IMR-90 (cell line): Measurements from ENCODE around the gene DNAJC4. TPM values are rescaled to one million over a fixed set of nuclear protein-coding genes. Genes with fewer than 3 reads are reported as not detected.
A peak's percentile ranks its signal among the peaks of the same experiment; 100 is the strongest.

Source experiments
- ATAC-seq: fragments of 200-7000 bp; cut with Tn5 transposase; 2 replicates; pipeline ENCODE4 v1.9.1; 2020; ENCODE audit warnings: low read depth, mild to moderate bottlenecking, moderate library complexity
- BruUV-seq: library from RNA; stranded (reverse); fragments of 400-500 nt; replicated peaks from 2 replicates; lab custom pipeline; 2021; lab: Mats Ljungman, UMichigan
- CTCF ChIA-PET: fragments of 300-600 bp; formaldehyde crosslinking; extraction: SDS; loops from one replicate; lab custom pipeline; 2021; ENCODE audit warnings: antibody characterized with exemption; lab: Yijun Ruan, JAX
- POLR2A ChIA-PET: fragments of 300-600 bp; sonication (Branson Sonifier 250); formaldehyde crosslinking; loops from one replicate; lab custom pipeline; 2022; ENCODE audit warnings: antibody characterized with exemption; ENCODE audit not compliant: unreplicated experiment; lab: Charles Lee
- DNase-seq: peaks from one replicate; pipeline ENCODE4 v3.0.0; 2013
- H2AFZ ChIP-seq: replicated peaks from 2 replicates; pipeline ENCODE3; 2013; ENCODE audit warnings: low read length, mild to moderate bottlenecking; ENCODE audit not compliant: poor library complexity
- H2AK5ac ChIP-seq: 2 replicates; pipeline ENCODE4 v1.6.1; 2013; ENCODE audit warnings: low read depth, low read length, inconsistent platforms
- H2AK9ac ChIP-seq: replicated peaks from 2 replicates; pipeline ENCODE3; 2013; ENCODE audit warnings: mild to moderate bottlenecking, low read depth, low read length, moderate library complexity; ENCODE audit not compliant: poor library complexity
- H2BK120ac ChIP-seq: 2 replicates; pipeline ENCODE4 v1.6.1; 2013; ENCODE audit warnings: low read depth, low read length, inconsistent platforms
- H2BK15ac ChIP-seq: 3 replicates; pipeline ENCODE4 v1.6.1; 2013; ENCODE audit warnings: low read depth, low read length, inconsistent platforms
- H2BK20ac ChIP-seq: 2 replicates; pipeline ENCODE4 v1.6.1; 2013; ENCODE audit warnings: low read depth, mild to moderate bottlenecking, inconsistent platforms, low read length, moderate library complexity
- H2BK5ac ChIP-seq: 2 replicates; pipeline ENCODE4 v1.6.1; 2013; ENCODE audit warnings: mild to moderate bottlenecking, low read depth, low read length, inconsistent platforms; ENCODE audit not compliant: poor library complexity, severe bottlenecking
- H3K14ac ChIP-seq: replicated peaks from 2 replicates; pipeline ENCODE4 v1.6.1; 2013; ENCODE audit warnings: low read depth, low read length, inconsistent platforms
- H3K18ac ChIP-seq: 2 replicates; pipeline ENCODE4 v1.6.1; 2013; ENCODE audit warnings: low read depth, low read length, control low read depth
- H3K23ac ChIP-seq: 2 replicates; pipeline ENCODE4 v1.6.1; 2013; ENCODE audit warnings: low read depth, low read length, inconsistent platforms
- H3K27ac ChIP-seq: 2 replicates; pipeline ENCODE4 v1.5.1; 2013; ENCODE audit warnings: mild to moderate bottlenecking, control low read depth, low read length; ENCODE audit not compliant: insufficient read depth
- H3K27me3 ChIP-seq: 2 replicates; pipeline ENCODE4 v1.6.1; 2013; ENCODE audit warnings: low read length; ENCODE audit not compliant: control insufficient read depth, insufficient read depth
- H3K36me3 ChIP-seq: 2 replicates; pipeline ENCODE4 v1.6.1; 2013; ENCODE audit warnings: low read length, mixed read lengths; ENCODE audit not compliant: control insufficient read depth, insufficient read depth
- H3K4ac ChIP-seq: 2 replicates; pipeline ENCODE4 v1.6.1; 2013; ENCODE audit warnings: low read depth, low read length, inconsistent platforms
- H3K4me1 ChIP-seq: 2 replicates; pipeline ENCODE4 v1.6.1; 2013; ENCODE audit warnings: low read length, mixed read lengths; ENCODE audit not compliant: control insufficient read depth, insufficient read depth
- H3K4me2 ChIP-seq: 2 replicates; pipeline ENCODE4 v1.6.1; 2013; ENCODE audit warnings: low read depth, mild to moderate bottlenecking, control low read depth, low read length, moderate library complexity
- H3K4me3 ChIP-seq: 2 replicates; pipeline ENCODE4 v1.5.1; 2013; ENCODE audit warnings: low read depth, mild to moderate bottlenecking, control low read depth, low read length, moderate library complexity; ENCODE audit not compliant: insufficient read depth
- H3K56ac ChIP-seq: 2 replicates; pipeline ENCODE4 v1.6.1; 2013; ENCODE audit warnings: low read length, inconsistent platforms; ENCODE audit not compliant: insufficient read depth; ENCODE audit errors: extremely low read depth
- H3K79me1 ChIP-seq, 2 experiments: 2 replicates each; pipeline ENCODE4 v1.6.1; 2013; ENCODE audit warnings: low read length in 2 of 2, inconsistent platforms in 1 of 2, low read depth in 1 of 2
- H3K9ac ChIP-seq: 2 replicates; pipeline ENCODE4 v1.6.1; 2013; ENCODE audit warnings: low read depth, low read length, control low read depth
- H3K9me1 ChIP-seq: 2 replicates; pipeline ENCODE4 v1.6.1; 2013; ENCODE audit warnings: low read length, inconsistent platforms; ENCODE audit not compliant: insufficient read depth
- H3K9me3 ChIP-seq: 2 replicates; pipeline ENCODE4 v1.6.1; 2013; ENCODE audit warnings: low read length; ENCODE audit not compliant: control insufficient read depth, insufficient read depth
- H4K20me1 ChIP-seq: 2 replicates; pipeline ENCODE4 v1.6.1; 2013; ENCODE audit warnings: low read length, inconsistent platforms; ENCODE audit not compliant: insufficient read depth
- H4K5ac ChIP-seq: 2 replicates; pipeline ENCODE4 v1.6.1; 2013; ENCODE audit warnings: mild to moderate bottlenecking, low read depth, low read length, control low read depth
- H4K8ac ChIP-seq, 2 experiments: 2 replicates each; pipeline ENCODE4 v1.6.1; 2013; ENCODE audit warnings: low read depth in 2 of 2, low read length in 2 of 2, control low read depth in 1 of 2, inconsistent platforms in 1 of 2
- H4K91ac ChIP-seq: 2 replicates; pipeline ENCODE4 v1.6.1; 2013; ENCODE audit warnings: low read depth, low read length, inconsistent platforms; ENCODE audit not compliant: insufficient read depth
- MAFK ChIP-seq: IDR thresholded peaks from 2 replicates; pipeline ENCODE4 v1.6.1; 2012; ENCODE audit warnings: low read depth, low read length, improper control_type of control experiment
- RAD21 ChIP-seq: IDR thresholded peaks from 2 replicates; pipeline ENCODE4 v1.6.1; 2012; ENCODE audit warnings: low read length, improper control_type of control experiment
- RCOR1 ChIP-seq: IDR thresholded peaks from 2 replicates; pipeline ENCODE4 v1.6.1; 2012; ENCODE audit warnings: mild to moderate bottlenecking, low read length, improper control_type of control experiment; ENCODE audit not compliant: insufficient replicate concordance
- RFX5 ChIP-seq: IDR thresholded peaks from 2 replicates; pipeline ENCODE4 v1.8.0; 2012; ENCODE audit warnings: low read depth, mild to moderate bottlenecking, low read length, moderate library complexity
- WGBS, 2 experiments: methylation state at CpG; one replicate each; pipeline versions ENCODE4 v1.1.5 to v1.1.7; 2013; ENCODE audit warnings: missing lambda C conversion rate in 2 of 2; ENCODE audit not compliant: insufficient read length in 1 of 2; ENCODE audit errors: extremely low coverage in 2 of 2; 5-methylcytosine and 5-hydroxymethylcytosine counted together
- dilution Hi-C: fragments of 300-500 bp; cut with HindIII; formaldehyde crosslinking; loops from one replicate; pipeline ENCODE4 v1.14.3; 2018; ENCODE audit warnings: low sequenced_read_pairs; ENCODE audit not compliant: unreplicated experiment
- in situ Hi-C: fragments of 300-500 bp; cut with MboI; formaldehyde crosslinking; loops from 3 replicates; pipeline ENCODE4 v1.14.3; 2019; ENCODE audit warnings: low sequenced_read_pairs, inconsistent platforms, mixed read lengths
- intact Hi-C: fragments of 100-400 bp; cut with micrococcal nuclease; formaldehyde crosslinking; loops from 2 replicates; pipeline ENCODE4 v1.10.0; 2022
- polyA plus RNA-seq, 3 experiments: library from polyadenylated mRNA; depleted of rRNA; stranded (reverse); fragments of >200 nt; gene quantifications; 2 replicates each; pipeline ENCODE4 v1.2.3, GENCODE V29; 2012; ENCODE audit warnings: low replicate concordance in 1 of 3
- total RNA-seq: library from RNA; depleted of rRNA; stranded (reverse); fragments of >200 nt; gene quantifications from 2 replicates; pipeline ENCODE4 v1.2.3, GENCODE V29; 2012

Gene DNAJC4
- total and polyA plus RNA-seq, 2 of the 4 experiments (the other 2 are of a cell fraction) = 2.2 to 22.8 TPM

DNA sequence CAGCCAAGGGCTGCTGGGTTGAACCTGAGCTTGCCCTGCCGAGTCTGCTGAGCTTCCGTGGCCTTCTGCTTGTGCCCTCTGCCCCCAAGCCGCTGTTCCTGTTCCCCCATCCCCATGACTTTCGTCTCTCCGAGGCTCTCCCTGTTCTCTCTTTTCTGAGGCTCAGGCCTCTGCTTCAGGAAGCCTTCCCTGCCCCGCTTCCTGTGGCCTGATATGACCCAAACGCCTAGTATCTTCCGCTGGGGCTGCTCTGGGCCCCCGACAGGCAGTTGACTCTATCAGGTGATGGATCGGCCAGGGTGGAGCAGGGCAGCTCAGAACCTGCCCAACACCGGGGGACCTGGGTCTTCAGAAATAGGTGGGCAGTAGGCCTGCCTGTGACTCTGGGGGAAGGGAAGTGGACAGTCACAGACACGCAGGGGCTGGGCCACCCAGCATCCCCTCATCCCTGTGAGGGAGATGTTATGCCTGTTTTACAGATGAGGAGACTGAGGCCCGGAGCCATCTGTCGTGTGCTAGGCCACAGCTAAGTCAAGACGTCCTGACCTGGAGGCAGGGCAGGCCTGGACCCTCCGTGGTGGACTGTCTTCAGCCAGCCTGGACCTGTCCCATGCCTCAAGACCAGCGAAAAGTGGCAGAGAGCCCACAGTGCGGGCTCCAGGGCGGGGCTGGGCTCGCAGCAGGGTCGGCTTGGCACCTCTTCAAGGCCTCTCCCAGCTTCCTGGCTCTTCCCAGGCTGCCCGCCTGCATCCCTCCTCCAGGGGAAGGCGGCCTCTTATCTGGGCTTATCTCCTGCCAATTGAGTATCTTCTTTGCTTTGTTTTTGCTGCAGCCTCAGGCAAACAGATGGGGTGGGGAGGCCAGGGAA lies 37.9 kb downstream of the DNAJC4 start:
- BruUV-seq = no TSS peak
- peak overlapping the region; percentile 77 to 96 for H4K8ac ChIP-seq
- DNase-seq (peak; percentile 48), ATAC-seq (peak; percentile 0)
- peak overlapping the region; percentile 82; the same call in 1 of the 2 replicates for H3K56ac ChIP-seq
- peak overlapping the region; percentile 61 for H2BK5ac ChIP-seq
- peak overlapping the region; percentile 94; the same call in 1 of the 2 replicates for H4K91ac ChIP-seq
- intact Hi-C loops = no loop called here
- peak overlapping the region; percentile 94 for H2AK5ac ChIP-seq
- H3K9ac ChIP-seq = peak overlapping the region; percentile 75
- peak overlapping the region; percentile 67; the same call in 1 of the 2 replicates for H2BK120ac ChIP-seq
- peaks cover 5% of the 10 kb centered on the region; the same call in 1 of the 2 replicates for H3K9me1 ChIP-seq
- dilution Hi-C loops = no loop called here
- H3K14ac ChIP-seq = peak overlapping the region; percentile 87
- in situ Hi-C loops = no loop called here
- peak overlapping the region; percentile 73 for H3K4me2 ChIP-seq
- 67% methylated on average over 13 of the region's 23 CpGs; no CpG with 5 or more reads in 1 of the 2 experiments for WGBS, 2 experiments
- peak overlapping the region; percentile 56; the same call in 1 of the 2 replicates for H3K4me3 ChIP-seq
- CTCF ChIA-PET = interaction anchor here (1.5 kb wide), 1 partner anchor 9 kb away, joined by 3 read pairs; no protein-coding TSS in a partner anchor
- peak overlapping the region; percentile 73 for H3K23ac ChIP-seq
- peaks cover 14% of the 10 kb centered on the region for H3K4me1 ChIP-seq
- 0 out of 3 replicates have a peak overlapping the region, but pooled peaks have one; percentile 39 for H2BK15ac ChIP-seq
- H2AK9ac ChIP-seq = peak overlapping the region; percentile 90
- H4K5ac ChIP-seq = peak overlapping the region; percentile 51
- no peaks in the 10 kb centered on the region for H3K9me3 ChIP-seq
- no peaks in the 10 kb centered on the region for H3K27me3 ChIP-seq
- H3K4ac ChIP-seq = peak overlapping the region; percentile 88
- peaks cover 12% of the 10 kb centered on the region; the same call in 1 of the 2 replicates for H3K36me3 ChIP-seq
- H2BK20ac ChIP-seq = no peak overlapping the region; the same call in 1 of the 2 replicates
- peak overlapping the region; percentile 76 for H3K27ac ChIP-seq
- H2AFZ ChIP-seq = peak overlapping the region; percentile 96
- no peak for TF ChIP-seq RFX5
- no peak for TF ChIP-seq RAD21
- TF ChIP-seq MAFK = no peak
- TF ChIP-seq RCOR1 = no peak
- H4K20me1 ChIP-seq = no peaks in the 10 kb centered on the region; the same call in 1 of the 2 replicates
- H3K79me1 ChIP-seq = peaks cover 9 to 34% of the 10 kb centered on the region in 2 experiments
- H3K18ac ChIP-seq = no peak overlapping the region; the same call in 1 of the 2 replicates
- POLR2A ChIA-PET = interaction anchor here (1.2 kb wide), 1 partner anchor 19 kb away, joined by 3 read pairs; no protein-coding TSS in a partner anchor
